PFSK-1 (cell line): ENCODE results near the gene NEU1.

Experiments
- FOXP2 ChIP-seq: optimal IDR thresholded peaks from 2 replicates; pipeline ENCODE3; 2011; ENCODE audit warnings: borderline replicate concordance, control low read depth, inconsistent platforms; ENCODE audit not compliant: insufficient read depth; ENCODE audit errors: extremely low read length, extremely low read depth
- POLR2AphosphoS5 ChIP-seq: IDR thresholded peaks from 2 replicates; pipeline ENCODE4 v1.6.1; 2012; ENCODE audit warnings: low read depth, mild to moderate bottlenecking, control low read depth, low read length, moderate library complexity
- SIN3A ChIP-seq: IDR thresholded peaks from 2 replicates; pipeline ENCODE4 v1.6.1; 2012; ENCODE audit warnings: mild to moderate bottlenecking, low read length, moderate library complexity, borderline replicate concordance; ENCODE audit not compliant: insufficient read depth
- TAF1 ChIP-seq: IDR thresholded peaks from 2 replicates; pipeline ENCODE4 v1.6.1; 2012; ENCODE audit warnings: low read length, control low read depth, borderline replicate concordance; ENCODE audit not compliant: insufficient read depth
- TF ChIP-seq, protein P1 (sequence below), 2 experiments: IDR thresholded peaks; 2 replicates each; pipeline versions ENCODE4 v1.6.1 to v1.8.0; 2011 to 2012; ENCODE audit warnings: low read depth in 2 of 2, low read length in 2 of 2, control low read depth in 1 of 2, inconsistent platforms in 1 of 2, mild to moderate bottlenecking in 1 of 2, moderate library complexity in 1 of 2; ENCODE audit not compliant: insufficient read depth in 1 of 2

The NEU1 gene

DNA sequence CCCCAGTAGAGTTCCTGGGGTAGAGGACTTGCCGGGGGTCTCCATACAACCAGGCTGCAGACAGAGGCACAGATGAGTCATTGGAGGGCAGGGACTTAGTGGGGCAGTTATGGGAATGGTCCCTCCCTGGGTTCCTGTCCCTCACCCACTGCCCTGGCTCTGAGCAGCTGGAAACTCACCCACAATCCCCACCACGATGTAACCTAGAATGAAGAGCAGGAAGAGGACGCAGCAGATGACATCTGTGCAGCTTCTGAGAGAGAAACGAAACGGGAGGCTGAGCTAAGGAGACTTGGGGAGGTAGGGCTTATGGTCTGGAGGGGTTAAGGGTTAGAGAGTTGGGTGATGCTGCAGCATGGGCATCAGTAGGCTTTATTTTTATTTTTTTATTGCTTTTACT is 13.3 kb upstream of the NEU1 start:
- TF ChIP-seq SIN3A, result no peak
- TF ChIP-seq, protein P1, sequence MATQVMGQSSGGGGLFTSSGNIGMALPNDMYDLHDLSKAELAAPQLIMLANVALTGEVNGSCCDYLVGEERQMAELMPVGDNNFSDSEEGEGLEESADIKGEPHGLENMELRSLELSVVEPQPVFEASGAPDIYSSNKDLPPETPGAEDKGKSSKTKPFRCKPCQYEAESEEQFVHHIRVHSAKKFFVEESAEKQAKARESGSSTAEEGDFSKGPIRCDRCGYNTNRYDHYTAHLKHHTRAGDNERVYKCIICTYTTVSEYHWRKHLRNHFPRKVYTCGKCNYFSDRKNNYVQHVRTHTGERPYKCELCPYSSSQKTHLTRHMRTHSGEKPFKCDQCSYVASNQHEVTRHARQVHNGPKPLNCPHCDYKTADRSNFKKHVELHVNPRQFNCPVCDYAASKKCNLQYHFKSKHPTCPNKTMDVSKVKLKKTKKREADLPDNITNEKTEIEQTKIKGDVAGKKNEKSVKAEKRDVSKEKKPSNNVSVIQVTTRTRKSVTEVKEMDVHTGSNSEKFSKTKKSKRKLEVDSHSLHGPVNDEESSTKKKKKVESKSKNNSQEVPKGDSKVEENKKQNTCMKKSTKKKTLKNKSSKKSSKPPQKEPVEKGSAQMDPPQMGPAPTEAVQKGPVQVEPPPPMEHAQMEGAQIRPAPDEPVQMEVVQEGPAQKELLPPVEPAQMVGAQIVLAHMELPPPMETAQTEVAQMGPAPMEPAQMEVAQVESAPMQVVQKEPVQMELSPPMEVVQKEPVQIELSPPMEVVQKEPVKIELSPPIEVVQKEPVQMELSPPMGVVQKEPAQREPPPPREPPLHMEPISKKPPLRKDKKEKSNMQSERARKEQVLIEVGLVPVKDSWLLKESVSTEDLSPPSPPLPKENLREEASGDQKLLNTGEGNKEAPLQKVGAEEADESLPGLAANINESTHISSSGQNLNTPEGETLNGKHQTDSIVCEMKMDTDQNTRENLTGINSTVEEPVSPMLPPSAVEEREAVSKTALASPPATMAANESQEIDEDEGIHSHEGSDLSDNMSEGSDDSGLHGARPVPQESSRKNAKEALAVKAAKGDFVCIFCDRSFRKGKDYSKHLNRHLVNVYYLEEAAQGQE (IDR thresholded peaks at IDR 0.05; ENCODE audit: insufficient read depth in 1 of 2, low read depth in 2 of 2, low read length in 2 of 2), result no peak
- TF ChIP-seq TAF1, result no peak
- TF ChIP-seq FOXP2, result no peak
- TF ChIP-seq POLR2AphosphoS5, result no peak

GRCh38 chr6:31874836-31875572 is 12.4 kb upstream of the NEU1 start:
- TF ChIP-seq TAF1 (no peak), FOXP2 (no peak), POLR2AphosphoS5 (no peak), SIN3A (no peak)

DNA sequence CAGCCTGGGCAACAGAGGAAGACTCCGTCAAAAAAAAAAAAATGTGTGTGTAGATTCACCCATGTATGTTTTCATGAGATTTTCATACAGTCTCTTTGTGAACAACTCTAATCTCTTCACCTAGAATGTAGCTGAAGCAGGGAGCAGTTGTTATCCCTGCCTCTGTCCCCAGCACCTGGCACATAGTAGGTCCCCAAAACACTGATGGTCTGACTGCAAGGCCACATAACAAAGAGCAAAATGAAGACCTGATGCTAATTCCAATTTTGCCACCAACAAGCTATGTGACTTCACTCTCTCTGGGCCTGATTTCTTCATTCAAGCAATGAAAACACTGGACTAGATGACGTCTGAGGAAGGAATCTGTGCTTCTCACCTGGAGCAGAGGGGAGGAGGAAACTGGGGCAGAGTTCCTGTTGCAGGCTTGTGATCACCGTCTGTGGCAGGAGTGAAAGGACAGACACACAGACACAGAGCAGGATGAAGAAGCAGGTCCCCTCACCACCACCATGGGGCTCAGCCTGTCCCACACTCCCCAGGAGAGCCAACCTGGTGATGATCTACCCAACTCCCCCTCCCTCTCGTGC is 11.6 kb upstream of the NEU1 start:
- no peak for TF ChIP-seq FOXP2
- no peak for TF ChIP-seq SIN3A
- TF ChIP-seq TAF1, result no peak
- no peak for TF ChIP-seq POLR2AphosphoS5
- TF ChIP-seq, protein P1 (IDR thresholded peaks at IDR 0.05; ENCODE audit: insufficient read depth in 1 of 2, low read depth in 2 of 2, low read length in 2 of 2), result no peak

DNA sequence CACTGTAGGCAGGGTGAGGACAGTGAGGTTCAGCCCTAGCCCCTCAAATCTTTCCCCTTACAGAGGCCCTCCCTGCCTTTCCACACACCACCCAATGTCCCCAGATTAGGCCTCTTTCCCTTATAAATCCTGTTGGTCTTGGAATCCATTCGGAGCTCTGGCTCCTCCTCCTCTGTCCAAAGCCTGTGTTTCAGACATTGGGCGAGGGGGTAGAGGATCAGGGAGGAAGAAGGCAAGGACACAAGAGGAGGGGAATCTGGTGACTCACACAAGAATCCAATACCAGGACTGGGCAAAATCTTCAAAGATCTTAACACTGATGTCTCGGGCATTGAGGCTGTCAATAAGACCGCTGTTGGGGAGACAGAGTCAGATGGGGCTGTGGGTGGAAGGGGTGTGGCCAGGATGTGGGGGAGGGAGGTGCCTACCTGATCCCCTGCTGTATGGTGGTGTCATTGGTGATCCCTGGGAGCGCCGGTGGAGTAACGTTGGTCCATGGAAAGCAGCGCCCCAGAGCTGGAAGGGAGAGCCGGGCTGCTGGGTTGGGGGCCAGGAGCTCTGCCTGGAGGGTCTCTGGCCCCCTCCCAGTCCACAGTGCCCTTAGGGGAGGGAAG is 8.5 kb upstream of the NEU1 start:
- TF ChIP-seq POLR2AphosphoS5, result no peak
- TF ChIP-seq, protein P1 (IDR thresholded peaks at IDR 0.05; ENCODE audit: insufficient read depth in 1 of 2, low read depth in 2 of 2, low read length in 2 of 2), result no peak
- TF ChIP-seq TAF1, result no peak
- TF ChIP-seq SIN3A, result no peak
- TF ChIP-seq FOXP2, result no peak

DNA sequence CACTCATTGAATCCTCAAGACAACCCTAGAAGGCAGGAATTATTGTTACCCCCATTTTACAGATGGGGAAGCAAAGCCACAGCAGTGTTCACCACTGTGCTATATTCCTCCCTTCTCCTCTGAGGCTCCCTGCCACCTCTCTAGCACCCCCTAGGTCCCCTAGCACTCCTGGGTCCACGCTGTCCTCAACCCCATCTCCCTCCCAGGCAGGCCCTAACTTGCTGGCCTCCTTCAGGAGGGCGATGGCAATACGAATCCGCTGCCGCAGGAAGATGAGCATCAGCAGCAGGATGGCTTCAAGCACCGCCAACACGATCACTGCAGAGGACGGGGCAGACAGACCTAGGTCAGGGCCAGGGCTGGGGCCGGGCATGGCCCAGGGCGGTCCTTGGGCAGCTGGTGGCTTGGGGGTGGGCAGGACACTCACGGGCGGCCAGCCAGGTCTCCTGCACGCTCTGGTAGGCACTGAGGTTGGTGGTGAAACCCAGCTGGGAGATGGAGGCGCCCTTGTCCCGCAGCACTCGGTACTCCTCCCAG is 7.8 kb upstream of the NEU1 start:
- no peak for TF ChIP-seq SIN3A
- TF ChIP-seq, protein P1 (IDR thresholded peaks at IDR 0.05; ENCODE audit: insufficient read depth in 1 of 2, low read depth in 2 of 2, low read length in 2 of 2), result no peak
- TF ChIP-seq FOXP2, result no peak
- TF ChIP-seq POLR2AphosphoS5, result no peak
- TF ChIP-seq TAF1, result no peak
